ENCODE results near the gene GAGE10.

The GAGE10 gene

GRCh38 chrX:49303346-49303745, at the start of gene GAGE10:
GAGE10 (plus strand) TSS chrX:49303646; CDS start chrX:49304860, 1,214 bp downstream.
- in situ Hi-C loops (cut with HindIII; ENCODE audit: low pct_ligation_motif_present, low pct_unique_long_range_greater_than_20kb, low sequenced_read_pairs) = no loop called here

GRCh38 chrX:49254639-49255038, 48.8 kb upstream of the GAGE10 start:
- in situ Hi-C loops (cut with HindIII; ENCODE audit: low pct_ligation_motif_present, low pct_unique_long_range_greater_than_20kb, low sequenced_read_pairs) = no loop called here
- DNase-seq = no peak

More at GRCh38 chrX:49303346-49303745, at the start of gene GAGE10:
- no peak for DNase-seq

GRCh38 chrX:49256268-49256995, 47.0 kb upstream of the GAGE10 start:
- in situ Hi-C loops (cut with HindIII; ENCODE audit: low pct_ligation_motif_present, low pct_unique_long_range_greater_than_20kb, low sequenced_read_pairs) = no loop called here
- no peak for DNase-seq

- DNase-seq = no peak
- in situ Hi-C loops (cut with HindIII; ENCODE audit: low pct_ligation_motif_present, low pct_unique_long_range_greater_than_20kb, low sequenced_read_pairs) = no loop called here
Observed at GRCh38 chrX:49257074-49257790, 46.2 kb upstream of the GAGE10 start.

GRCh38 chrX:49257846-49258748, 45.3 kb upstream of the GAGE10 start:
- in situ Hi-C loops (cut with HindIII; ENCODE audit: low pct_ligation_motif_present, low pct_unique_long_range_greater_than_20kb, low sequenced_read_pairs) = no loop called here
- DNase-seq = no peak

DNA sequence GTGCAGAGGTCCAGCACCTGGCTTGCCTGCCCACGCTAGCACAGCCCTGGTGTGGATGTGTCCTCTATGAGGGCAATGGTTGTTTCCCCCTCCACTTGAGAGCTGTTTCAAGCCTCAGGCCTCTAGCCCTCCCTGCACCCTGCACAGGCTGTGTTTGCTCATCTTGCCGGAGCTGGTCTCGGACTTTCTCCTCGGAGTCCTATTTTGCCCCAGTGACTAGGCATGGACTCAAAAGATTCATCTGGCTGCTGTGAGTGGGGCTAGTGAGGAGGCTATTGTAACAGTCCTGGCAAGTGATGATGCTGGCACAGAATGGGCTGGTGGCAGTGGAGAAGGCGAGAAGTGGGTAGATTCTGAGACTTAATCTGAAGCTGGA, 44.7 kb upstream of the GAGE10 start:
- in situ Hi-C loops (cut with HindIII; ENCODE audit: low pct_ligation_motif_present, low pct_unique_long_range_greater_than_20kb, low sequenced_read_pairs) = no loop called here
- DNase-seq = no peak

DNA sequence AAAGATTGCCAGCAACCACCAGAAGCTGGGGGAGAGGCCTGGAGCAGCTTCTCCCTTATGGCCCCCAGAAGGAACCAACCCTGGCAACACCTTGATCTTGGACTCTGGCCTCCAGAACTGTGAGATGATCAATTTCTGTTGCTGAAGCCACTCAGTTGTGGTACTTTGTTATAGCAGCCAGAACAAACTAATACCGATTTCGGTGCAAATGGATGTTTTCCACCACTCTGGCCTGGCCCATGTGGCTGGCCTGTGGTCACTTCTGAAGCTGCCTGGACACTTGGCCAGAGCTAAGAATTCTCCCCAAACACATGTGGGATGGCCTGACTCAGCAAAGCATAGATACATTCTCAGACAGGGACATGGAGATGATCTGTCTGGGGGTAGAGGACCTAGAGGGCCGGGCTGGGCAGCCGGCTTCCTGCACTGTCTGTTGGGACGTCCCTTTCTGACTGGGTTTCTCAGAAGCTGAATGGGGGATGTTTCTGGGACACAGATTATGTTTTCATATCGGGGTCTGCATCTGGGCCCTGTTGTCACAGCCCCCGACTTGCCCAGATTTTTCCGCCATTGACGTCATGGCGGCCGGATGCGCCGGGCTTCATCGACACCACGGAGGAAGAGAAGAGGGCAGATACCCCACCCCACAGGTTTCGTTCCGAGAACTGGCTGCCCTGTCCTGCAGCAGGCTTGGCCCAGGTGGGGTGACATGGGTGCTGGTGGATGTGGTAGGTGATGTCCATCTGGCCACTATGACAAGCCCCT, 43.0 kb upstream of the GAGE10 start:
- no peak for DNase-seq
- in situ Hi-C loops (cut with HindIII; ENCODE audit: low pct_ligation_motif_present, low pct_unique_long_range_greater_than_20kb, low sequenced_read_pairs) = no loop called here

GRCh38 chrX:49262603-49263002, 40.8 kb upstream of the GAGE10 start:
- DNase-seq = no peak
- in situ Hi-C loops (cut with HindIII; ENCODE audit: low pct_ligation_motif_present, low pct_unique_long_range_greater_than_20kb, low sequenced_read_pairs) = no loop called here

- in situ Hi-C loops (cut with HindIII; ENCODE audit: low pct_ligation_motif_present, low pct_unique_long_range_greater_than_20kb, low sequenced_read_pairs) = no loop called here
- no peak for DNase-seq
Observed at GRCh38 chrX:49263631-49264030, 39.8 kb upstream of the GAGE10 start.

DNA sequence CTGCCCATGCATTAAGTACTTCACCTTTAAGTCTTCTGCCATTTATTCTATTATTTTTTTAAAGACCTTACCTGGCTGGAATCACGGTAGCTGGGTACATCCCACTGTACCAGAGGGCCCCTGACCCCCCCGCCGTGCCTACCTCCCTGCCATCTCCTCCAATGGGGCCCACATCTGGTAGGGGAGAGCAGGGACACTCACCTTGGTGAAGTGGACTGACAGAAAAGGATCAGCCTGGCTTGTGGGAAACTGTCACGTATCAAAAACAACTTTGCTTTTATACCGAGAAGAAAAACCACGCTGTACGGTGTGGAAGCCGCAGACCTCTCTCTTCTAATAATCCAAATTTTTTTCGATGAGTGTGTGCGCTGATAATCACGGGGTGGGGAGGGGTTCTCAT, 39.0 kb upstream of the GAGE10 start, which contains the start of gene FOXP3:
Gene FOXP3, minus strand, starts transcription at position 251 of the 400 bp plus-strand sequence. CDS start 6,205 bp downstream, outside the sequence.
- in situ Hi-C loops (cut with HindIII; ENCODE audit: low pct_ligation_motif_present, low pct_unique_long_range_greater_than_20kb, low sequenced_read_pairs) = no loop called here
- no peak for DNase-seq

- in situ Hi-C loops (cut with HindIII; ENCODE audit: low pct_ligation_motif_present, low pct_unique_long_range_greater_than_20kb, low sequenced_read_pairs) = no loop called here
- DNase-seq = no peak
Observed at GRCh38 chrX:49266523-49267445, 36.7 kb upstream of the GAGE10 start.

DNA sequence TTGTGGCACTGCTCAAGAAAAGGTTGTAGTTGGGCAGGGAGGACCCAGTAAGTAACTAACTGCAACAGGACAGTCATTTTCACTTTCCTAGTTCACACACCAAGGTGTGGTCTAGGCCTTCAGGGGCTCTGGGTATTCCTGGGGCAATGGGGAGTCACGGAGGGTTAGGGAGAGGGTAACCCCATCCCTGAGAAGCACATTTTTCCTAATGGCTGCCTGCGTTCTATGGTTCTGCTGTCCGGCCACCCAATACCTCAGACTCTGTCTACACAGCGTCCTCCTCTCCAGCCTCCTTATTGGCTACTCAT, 34.8 kb upstream of the GAGE10 start:
- in situ Hi-C loops (cut with HindIII; ENCODE audit: low pct_ligation_motif_present, low pct_unique_long_range_greater_than_20kb, low sequenced_read_pairs) = no loop called here
- DNase-seq = no peak

GRCh38 chrX:49269010-49269766, 34.3 kb upstream of the GAGE10 start:
- in situ Hi-C loops (cut with HindIII; ENCODE audit: low pct_ligation_motif_present, low pct_unique_long_range_greater_than_20kb, low sequenced_read_pairs) = no loop called here
- peak; percentile 94 for DNase-seq

- in situ Hi-C loops (cut with HindIII; ENCODE audit: low pct_ligation_motif_present, low pct_unique_long_range_greater_than_20kb, low sequenced_read_pairs) = no loop called here
- no peak for DNase-seq
Observed at GRCh38 chrX:49269767-49270248, 33.6 kb upstream of the GAGE10 start, which contains the start of gene PPP1R3F. PPP1R3F (plus strand) TSS chrX:49269793; CDS start chrX:49269870, 77 bp downstream.

- in situ Hi-C loops (cut with HindIII; ENCODE audit: low pct_ligation_motif_present, low pct_unique_long_range_greater_than_20kb, low sequenced_read_pairs) = no loop called here
- no peak for DNase-seq
Observed at GRCh38 chrX:49270249-49270921, 33.1 kb upstream of the GAGE10 start.

DNA sequence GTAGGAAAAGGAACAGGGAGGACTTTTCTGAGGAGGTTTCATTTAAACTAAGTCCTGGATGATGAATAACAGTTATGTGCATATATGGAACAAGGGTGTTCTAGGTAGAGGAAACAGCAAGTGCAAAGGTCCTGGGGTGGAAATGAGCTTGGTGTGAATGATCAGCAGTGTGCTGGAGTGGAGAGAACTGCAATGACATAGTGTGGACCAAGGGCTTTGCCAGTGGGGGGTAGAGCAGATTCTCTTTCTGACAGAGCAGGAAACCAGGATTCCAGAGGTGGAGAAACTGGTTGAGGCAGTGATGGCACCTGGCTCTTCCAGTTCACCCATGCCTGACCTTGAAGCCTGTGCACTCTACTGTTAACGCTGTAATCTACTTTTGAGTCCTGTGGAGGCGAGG, 32.1 kb upstream of the GAGE10 start:
- no peak for DNase-seq
- in situ Hi-C loops (cut with HindIII; ENCODE audit: low pct_ligation_motif_present, low pct_unique_long_range_greater_than_20kb, low sequenced_read_pairs) = no loop called here

Measured in ACHN (cell line).